Activated CD4-positive, alpha-beta T cell treated with anti-CD3 and anti-CD28 coated beads, Interleukin-2, amount 50 U/mL, for 24 hours (primary cell): ENCODE data around the gene IL13.

ENCODE experiments used
- DNase-seq, 2 donors: peaks; one replicate each; pipeline ENCODE4 v3.0.0-alpha.2; 2020; ENCODE audit warnings: low read depth in 1 of 2, low spot score in 1 of 2

IL13 gene

GRCh38 chr5:132655821-132656773, 1.9 kb upstream of the IL13 start:
- DNase-seq = no peak

- no peak for DNase-seq
These were observed 1.1 kb upstream of the IL13 start for GRCh38 chr5:132656774-132657355.

- no peak for DNase-seq
These were observed 669 bp downstream of the IL13 start for GRCh38 chr5:132658381-132659302.

- no peak for DNase-seq
These were observed 1.9 kb downstream of the IL13 start for GRCh38 chr5:132659598-132660493.

GRCh38 chr5:132661231-132662003, 3.4 kb downstream of the IL13 start:
- no peak for DNase-seq

GRCh38 chr5:132662004-132662401, 4.0 kb downstream of the IL13 start:
- DNase-seq = no peak

GRCh38 chr5:132662925-132663770, 5.2 kb downstream of the IL13 start:
- no peak for DNase-seq

- DNase-seq = no peak
These were observed 6.1 kb downstream of the IL13 start for GRCh38 chr5:132663771-132664695.

GRCh38 chr5:132664696-132665209, 6.8 kb downstream of the IL13 start:
- no peak for DNase-seq

- no peak for DNase-seq
These were observed 7.7 kb downstream of the IL13 start for GRCh38 chr5:132665574-132666080.

- no peak for DNase-seq
These were observed 8.5 kb downstream of the IL13 start for GRCh38 chr5:132666310-132667123.

GRCh38 chr5:132667309-132667708, 9.3 kb downstream of the IL13 start:
- no peak for DNase-seq

- DNase-seq = no peak
These were observed 10.1 kb downstream of the IL13 start for GRCh38 chr5:132667761-132668705.

GRCh38 chr5:132668706-132669454, 10.9 kb downstream of the IL13 start:
- no peak for DNase-seq

GRCh38 chr5:132669455-132669820, 11.5 kb downstream of the IL13 start:
- no peak for DNase-seq
